GM12872 (cell line): ENCODE results near the gene SLX4IP.

Source experiments
- CTCF ChIP-seq: IDR thresholded peaks from 3 replicates; pipeline ENCODE4 v1.5.1; 2011; ENCODE audit warnings: low read depth, mild to moderate bottlenecking, low read length, moderate library complexity; ENCODE audit not compliant: insufficient read depth

The SLX4IP gene

GRCh38 chr20:10579942-10580341 lies 144.8 kb downstream of the SLX4IP start:
- TF ChIP-seq CTCF: no peak

GRCh38 chr20:10580700-10581099 lies 145.6 kb downstream of the SLX4IP start:
- no peak for TF ChIP-seq CTCF

- no peak for TF ChIP-seq CTCF
Observed at GRCh38 chr20:10581823-10582222, 146.7 kb downstream of the SLX4IP start.

- no peak for TF ChIP-seq CTCF
Observed at GRCh38 chr20:10584371-10584770, 149.3 kb downstream of the SLX4IP start.

GRCh38 chr20:10585308-10585707 lies 150.2 kb downstream of the SLX4IP start:
- TF ChIP-seq CTCF: no peak

- TF ChIP-seq CTCF: no peak
Observed at GRCh38 chr20:10586296-10586695, 151.2 kb downstream of the SLX4IP start.

GRCh38 chr20:10590950-10591671 lies 156.0 kb downstream of the SLX4IP start:
- no peak for TF ChIP-seq CTCF
